Activated CD8-positive, alpha-beta memory T cell treated with anti-CD3 and anti-CD28 coated beads for 36 hours (primary cell): ENCODE results near the gene DGKQ. TPM values are rescaled to one million over a fixed set of nuclear protein-coding genes. Genes with fewer than 3 reads are reported as not detected.
"Not testable (repeated sequence)": the region's sequence is repeated elsewhere in the genome, so short reads cannot be mapped to it uniquely, and the experiment has no call there.

Source experiments
- CTCF ChIA-PET: fragments of 350-600 bp; sonication (Branson Sonifier 250); formaldehyde crosslinking; loops from one replicate; lab custom pipeline; 2021; ENCODE audit warnings: antibody characterized with exemption; lab: Charles Lee
- POLR2A ChIA-PET: fragments of 350-600 bp; sonication (Branson Sonifier 250); formaldehyde crosslinking; loops from one replicate; lab custom pipeline; 2021; ENCODE audit warnings: antibody characterized with exemption; lab: Charles Lee
- total RNA-seq, 2 experiments: library from RNA; stranded (reverse); gene quantifications; one replicate each; pipeline ENCODE4 v1.2.3, GENCODE V29; 2021

Gene DGKQ
- total RNA-seq, 2 experiments from 2014 or later = 15.0 to 15.3 TPM

GRCh38 chr4:1011666-1012033 is 38.3 kb upstream of the DGKQ start:
- ChIA-PET CTCF (no interaction called here), POLR2A (no interaction called here)

GRCh38 chr4:1011022-1011665 is 37.8 kb upstream of the DGKQ start, which contains the start of gene FGFRL1:
Gene FGFRL1, plus strand, starts transcription at chr4:1011626. Its CDS starts 860 bp downstream, at chr4:1012486.
- CTCF ChIA-PET = no interaction called here
- POLR2A ChIA-PET = no interaction called here

- POLR2A ChIA-PET = interaction anchor here (1.0 kb wide), 1 partner anchor 78 kb away, joined by 3 read pairs; the partner anchor contains the start of genes GAK and TMEM175
- CTCF ChIA-PET = interaction anchor here (0.5 to 2.1 kb wide), 3 partner anchors 23 to 38 kb away, joined by 3 to 9 read pairs (median 4); partner anchors contain the start of gene IDUA
These were observed 37.1 kb upstream of the DGKQ start for GRCh38 chr4:1010395-1011021.

GRCh38 chr4:1009542-1010394 is 36.4 kb upstream of the DGKQ start:
- CTCF ChIA-PET = interaction anchor here (0.5 to 2.1 kb wide), 4 partner anchors 23 to 595 kb away, joined by 3 to 9 read pairs (median 4); partner anchors contain the start of gene IDUA
- POLR2A ChIA-PET = interaction anchor here (1.0 kb wide), 1 partner anchor 78 kb away, joined by 3 read pairs; the partner anchor contains the start of genes GAK and TMEM175

- POLR2A ChIA-PET = no interaction called here
These were observed 35.6 kb upstream of the DGKQ start for GRCh38 chr4:1008840-1009541.

GRCh38 chr4:1006856-1007255 is 33.5 kb upstream of the DGKQ start:
- POLR2A ChIA-PET = no interaction called here
- CTCF ChIA-PET = no interaction called here

More at GRCh38 chr4:1008840-1009541, 35.6 kb upstream of the DGKQ start:
- CTCF ChIA-PET = interaction anchor here (1.0 to 2.1 kb wide), 2 partner anchors 22 to 596 kb away, joined by 3 to 9 read pairs; partner anchors contain the start of gene IDUA

GRCh38 chr4:1004557-1005485 is 31.5 kb upstream of the DGKQ start:
- ChIA-PET CTCF (interaction anchor here (1.4 kb wide), 1 partner anchor 17 kb away, joined by 3 read pairs; no protein-coding TSS in a partner anchor), POLR2A (no interaction called here)

- POLR2A ChIA-PET = no interaction called here
- CTCF ChIA-PET = no interaction called here
These were observed 30.7 kb upstream of the DGKQ start for GRCh38 chr4:1004071-1004418.

- POLR2A ChIA-PET = no interaction called here
- CTCF ChIA-PET = no interaction called here
These were observed 30.1 kb upstream of the DGKQ start for GRCh38 chr4:1003271-1004070.

GRCh38 chr4:1002631-1003251 is 29.4 kb upstream of the DGKQ start:
- CTCF ChIA-PET = interaction anchor here (0.9 kb wide), 1 partner anchor 15 kb away, joined by 4 read pairs; the partner anchor contains the start of gene IDUA
- POLR2A ChIA-PET = no interaction called here

- ChIA-PET CTCF (interaction anchor here (0.9 kb wide), 1 partner anchor 15 kb away, joined by 4 read pairs; the partner anchor contains the start of gene IDUA), POLR2A (no interaction called here)
These were observed 28.8 kb upstream of the DGKQ start for GRCh38 chr4:1002131-1002630.

GRCh38 chr4:1001561-1002130 is 28.3 kb upstream of the DGKQ start:
- ChIA-PET POLR2A (no interaction called here), CTCF (interaction anchor here (0.6 to 0.9 kb wide), 2 partner anchors 14 to 61 kb away, joined by 3 to 4 read pairs; partner anchors contain the start of gene IDUA)

GRCh38 chr4:1000686-1001260 is 27.4 kb upstream of the DGKQ start:
- ChIA-PET CTCF (no interaction called here), POLR2A (no interaction called here)

GRCh38 chr4:999882-1000425 is 26.6 kb upstream of the DGKQ start:
- ChIA-PET CTCF (no interaction called here), POLR2A (no interaction called here)

- POLR2A ChIA-PET = interaction anchor here (0.7 kb wide), 1 partner anchor 702 kb away, joined by 3 read pairs; no protein-coding TSS in a partner anchor
- CTCF ChIA-PET = not testable (repeated sequence)
These were observed 26.0 kb upstream of the DGKQ start for GRCh38 chr4:999240-999863.
